ENCODE results near the gene HCN2.
"Not testable (repeated sequence)": the region's sequence is repeated elsewhere in the genome, so short reads cannot be mapped to it uniquely, and the experiment has no call there.

HCN2 gene

DNA sequence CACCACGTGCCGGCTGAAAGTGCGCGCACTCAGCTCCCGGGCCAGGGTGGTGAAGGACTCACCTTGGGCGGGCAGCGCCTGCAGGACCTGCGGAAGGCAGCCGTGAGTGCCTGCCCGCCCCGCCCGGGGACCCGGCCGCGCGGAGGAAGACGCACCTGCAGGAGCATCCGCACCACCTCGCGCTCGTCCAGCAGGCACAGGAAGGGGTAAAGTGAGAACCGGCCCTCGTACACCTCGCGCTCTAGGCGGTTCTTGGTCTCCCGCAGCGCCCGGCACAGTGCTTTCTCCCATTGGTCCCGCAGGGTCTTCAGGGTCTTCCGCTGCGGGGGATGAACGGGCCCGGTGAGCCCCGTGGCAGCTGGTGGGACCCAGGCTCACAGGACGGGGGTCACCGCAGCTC is 33.0 kb downstream of the HCN2 start:
- no peak for DNase-seq

DNA sequence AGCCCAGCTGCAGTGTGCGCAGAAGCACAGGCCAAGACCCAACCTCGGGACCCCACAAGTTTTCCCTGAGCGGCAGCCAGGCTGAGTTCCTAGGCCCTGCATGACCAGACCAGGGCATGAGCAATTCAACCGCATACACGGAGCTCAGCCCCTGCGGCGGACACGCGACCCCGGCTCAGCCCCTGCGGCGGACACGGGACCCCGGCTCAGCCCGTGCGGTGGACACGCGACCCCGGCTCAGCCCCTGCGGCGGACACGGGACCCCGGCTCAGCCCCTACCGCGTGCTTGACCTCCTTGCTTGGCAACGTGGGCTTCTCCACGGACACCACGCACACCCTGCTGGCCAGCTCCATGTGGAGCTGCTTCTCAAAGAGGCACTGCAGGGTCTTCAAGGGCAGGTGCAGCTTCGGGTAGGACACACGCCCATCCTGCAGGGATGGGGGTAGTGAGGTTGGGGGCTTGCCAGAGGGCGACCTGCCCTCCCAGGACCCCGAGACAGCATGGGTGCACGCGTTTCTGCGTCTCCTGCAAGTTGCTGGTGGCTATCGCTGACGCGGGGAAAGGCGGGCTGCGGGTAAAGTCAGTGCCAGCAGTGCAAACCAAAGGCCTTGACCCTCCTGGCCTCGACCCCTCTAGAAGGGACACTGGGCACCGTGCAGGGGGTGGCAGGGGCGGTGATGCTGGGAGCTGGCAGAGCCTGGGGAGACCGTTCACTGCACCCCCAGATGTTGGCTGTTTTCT is 33.7 kb downstream of the HCN2 start:
- DNase-seq = no peak

DNA sequence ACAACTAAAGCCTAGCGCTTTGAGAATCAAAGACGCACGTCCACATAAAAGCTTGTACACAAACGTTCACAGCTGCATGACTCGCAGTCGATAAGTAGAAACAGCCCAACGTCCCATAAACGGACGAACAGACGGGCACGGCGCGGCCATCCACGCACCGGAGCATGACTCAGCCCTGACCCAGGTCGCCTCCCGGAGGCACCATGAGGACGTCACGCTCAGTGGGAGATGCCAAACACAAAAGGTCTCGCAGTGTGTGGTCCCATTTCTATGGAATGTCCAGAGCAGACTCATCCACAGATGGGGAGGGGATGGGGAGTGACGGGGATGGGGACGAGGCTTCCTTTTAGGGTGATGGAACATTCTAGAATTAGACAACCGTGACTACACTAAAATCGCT is 34.3 kb downstream of the HCN2 start:
- peak; percentile 26 for DNase-seq

- DNase-seq = no peak
These were observed 34.9 kb downstream of the HCN2 start for GRCh38 chr19:624433-625109.

DNA sequence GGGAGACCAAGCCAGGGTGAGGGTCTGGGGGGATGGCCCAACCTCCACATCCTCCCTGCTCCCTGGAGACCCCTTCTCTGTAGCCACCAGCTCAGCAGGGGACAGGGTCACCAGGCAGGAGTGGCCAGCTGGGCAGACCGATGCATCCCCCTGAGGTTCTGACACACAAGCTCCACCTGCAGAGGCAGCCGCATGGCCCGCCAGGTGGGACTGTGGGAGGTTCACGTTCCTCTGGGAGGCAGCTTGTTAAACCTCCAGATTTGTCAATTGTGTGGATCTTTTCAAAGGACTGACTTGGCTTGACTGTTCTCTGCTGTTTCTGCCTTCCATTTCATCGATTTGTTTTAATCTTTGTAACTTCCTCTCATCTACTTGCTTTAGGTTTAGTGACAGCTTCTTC is 35.6 kb downstream of the HCN2 start:
- DNase-seq = no peak

GRCh38 chr19:626566-626965 is 36.9 kb downstream of the HCN2 start:
- peak; percentile 93 for DNase-seq

GRCh38 chr19:628168-628567 is 38.5 kb downstream of the HCN2 start:
- no peak for DNase-seq

- not testable (repeated sequence) for DNase-seq
These were observed 39.8 kb downstream of the HCN2 start for GRCh38 chr19:629515-629914.

DNA sequence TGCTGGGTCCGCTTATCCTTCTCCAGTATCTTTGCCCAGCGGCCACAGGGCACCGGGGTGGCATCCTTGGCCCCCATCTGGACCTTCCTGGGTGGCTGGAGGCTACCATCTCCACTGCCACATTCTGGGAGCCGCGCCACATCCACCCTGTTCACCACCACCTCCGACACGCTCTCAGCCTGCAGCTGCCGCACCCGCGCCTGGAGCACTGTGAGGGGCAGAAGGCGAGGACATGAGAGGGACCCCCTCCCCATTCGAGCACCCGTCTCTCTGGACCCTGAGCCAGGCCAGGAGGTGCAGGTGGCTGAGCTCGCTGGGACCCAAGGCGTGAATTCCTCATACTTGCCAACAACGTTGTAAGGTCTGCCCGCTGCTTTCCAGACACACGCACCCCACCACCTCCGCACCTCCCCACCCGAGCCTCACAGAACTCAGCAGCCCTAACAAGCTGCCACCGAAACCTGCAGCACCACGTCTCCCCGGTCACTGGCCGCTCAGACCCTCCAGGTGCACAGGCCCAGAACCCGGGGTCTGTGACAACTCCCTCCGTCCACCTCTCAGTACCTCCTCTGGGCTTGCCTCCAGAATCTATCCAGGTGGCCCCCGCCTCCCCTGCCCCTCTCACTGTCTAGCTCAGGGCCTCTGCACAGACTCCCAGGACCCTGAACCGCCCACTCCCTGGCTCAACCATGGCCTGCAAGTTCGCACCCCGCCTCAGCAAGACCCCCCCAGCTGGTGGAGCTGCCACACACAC is 40.5 kb downstream of the HCN2 start:
- no peak for DNase-seq

DNA sequence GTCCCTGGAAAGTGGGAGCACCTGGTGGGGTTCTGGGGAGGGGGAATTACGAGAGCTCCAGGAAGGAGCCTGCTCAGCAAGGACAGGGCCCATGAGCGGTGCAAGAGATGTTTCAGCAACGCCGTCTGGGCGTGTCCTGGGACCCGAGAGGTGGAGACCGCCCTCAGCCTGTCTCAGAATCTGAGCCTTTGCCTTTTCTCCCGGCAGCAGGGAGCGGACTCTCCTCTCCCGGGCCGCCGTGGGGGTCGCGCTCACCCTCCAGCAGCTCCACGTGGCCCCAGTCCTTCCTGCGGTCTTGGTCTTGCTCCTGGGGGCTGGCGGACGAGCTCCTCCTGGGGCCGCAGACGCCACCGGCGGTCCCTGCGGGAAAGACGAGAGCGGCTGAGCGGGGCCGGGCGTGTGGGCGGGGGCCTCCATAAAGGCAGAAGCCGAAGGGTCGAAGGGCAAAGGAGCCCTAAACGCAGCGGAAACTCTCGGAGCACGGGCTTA is 42.9 kb downstream of the HCN2 start:
- DNase-seq = peak; percentile 78

DNA sequence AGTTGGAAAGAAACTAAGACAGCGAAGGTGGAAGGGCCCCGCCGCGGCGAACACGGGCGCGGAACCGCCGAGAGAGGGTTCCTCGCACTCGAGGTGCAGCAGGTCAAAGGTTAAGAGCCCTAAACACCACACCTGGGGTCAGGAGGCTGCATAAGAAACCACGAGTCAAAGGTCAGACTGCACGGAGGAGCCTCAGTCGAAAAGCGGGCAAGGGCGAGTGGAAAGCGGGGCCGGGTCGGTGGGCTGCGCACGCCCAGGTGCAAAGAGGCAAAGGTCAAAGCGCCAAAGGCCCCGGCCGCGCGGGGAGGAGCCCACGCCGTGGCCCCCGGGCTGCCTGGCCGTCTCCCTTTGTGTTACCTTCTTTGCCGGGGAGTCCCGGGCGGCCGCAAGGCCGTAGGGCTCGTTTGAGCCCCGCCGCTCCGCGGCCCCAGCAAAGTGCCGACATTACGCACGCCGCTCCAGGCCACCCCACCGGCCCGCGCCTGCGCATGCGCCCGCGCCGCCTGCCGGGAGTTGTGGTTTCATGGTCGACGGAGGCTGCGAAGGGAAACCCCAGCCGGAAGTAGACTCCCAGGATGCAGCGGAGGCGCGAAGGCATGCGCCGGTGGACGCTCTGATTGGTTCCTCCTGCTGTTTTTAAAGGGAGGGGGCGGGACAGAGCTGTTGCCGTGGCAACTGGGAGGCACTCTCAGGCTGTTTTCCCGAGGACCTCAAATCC is 43.5 kb downstream of the HCN2 start, which contains the start of gene POLRMT:
POLRMT (minus strand) TSS at position 470 of the 718 bp plus-strand sequence; CDS start at position 445, 25 bp downstream.
- peak; percentile 99 for DNase-seq

GRCh38 chr19:633786-634639 is 44.3 kb downstream of the HCN2 start:
- no peak for DNase-seq

- no peak for DNase-seq
These were observed 45.4 kb downstream of the HCN2 start for GRCh38 chr19:634975-635652.

DNA sequence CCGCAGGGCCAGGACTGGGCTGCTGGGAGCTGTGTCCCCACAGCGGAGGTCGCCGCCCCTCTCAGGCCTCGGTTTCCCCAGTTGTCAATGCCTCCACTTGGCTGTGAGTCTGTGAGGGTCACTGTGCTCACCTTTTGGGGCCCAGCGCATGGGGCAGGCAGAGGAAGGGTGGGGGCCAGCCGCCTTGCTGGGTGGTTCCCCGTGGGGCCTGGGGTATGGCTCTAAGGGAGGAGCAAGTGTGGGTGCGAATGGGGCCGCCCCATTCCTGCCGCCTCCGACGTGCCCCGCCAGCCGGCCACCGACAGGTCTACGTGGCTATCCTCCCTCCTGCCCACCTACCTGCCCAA is 49.2 kb downstream of the HCN2 start:
- DNase-seq = no peak

GRCh38 chr19:639253-640160 is 49.8 kb downstream of the HCN2 start, which contains the start of gene FGF22:
Gene FGF22, plus strand, starts transcription at chr19:639879. Its CDS starts 47 bp downstream, at chr19:639926.
- DNase-seq = peak; percentile 76

- no peak for DNase-seq
These were observed 50.5 kb downstream of the HCN2 start for GRCh38 chr19:640161-640558.

- no peak for DNase-seq
These were observed 51.0 kb downstream of the HCN2 start for GRCh38 chr19:640606-641189.

DNA sequence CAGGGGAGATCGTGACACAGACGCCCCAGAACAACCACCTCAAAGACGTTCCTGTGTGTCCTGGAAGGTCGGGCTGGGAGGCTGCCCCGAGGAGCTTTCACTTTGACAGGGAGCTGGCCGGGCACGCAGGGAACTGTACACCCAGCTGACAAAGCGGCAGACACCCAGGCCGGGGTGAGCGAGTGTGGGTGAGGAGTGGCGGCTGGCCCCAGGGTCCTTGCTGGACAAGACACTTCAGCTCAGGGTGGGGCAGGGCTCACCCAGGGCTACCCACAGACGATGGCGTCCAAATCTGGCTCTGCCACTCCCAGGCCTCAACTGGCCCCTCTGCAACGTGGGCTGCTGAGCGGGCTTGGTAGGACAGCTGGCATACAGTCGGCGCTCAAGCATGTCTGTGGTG is 52.0 kb downstream of the HCN2 start:
- no peak for DNase-seq
